ENCODE data around the gene TMEM179B.

The TMEM179B gene

GRCh38 chr11:62839050-62839945, 52.1 kb downstream of the TMEM179B start, which contains the start of gene WDR74:
Gene WDR74 (minus strand): TSS chr11:62839590. CDS start chr11:62839570, 20 bp downstream.
- peak; percentile 98 for DNase-seq

All from hematopoietic multipotent progenitor cell treated with erythropoietin and hydrocortisone succinate and interleukin-3 and kit ligand, for 4 days (in vitro differentiated cells).